Sigmoid colon (tissue), 7 donors: ENCODE results near the gene NCOA7. TPM values are rescaled to one million over a fixed set of nuclear protein-coding genes. Genes with fewer than 3 reads are reported as not detected.

Source experiments
- DNase-seq: peaks from one replicate; pipeline ENCODE4 v3.0.0-alpha.2; 2019
- H3K27ac ChIP-seq, 4 donors: fragments of 200-600 bp; sonication (generic); one replicate each; pipeline ENCODE4 v1.5.1; 2016 to 2019; ENCODE audit warnings: mild to moderate bottlenecking in 1 of 4
- H3K27me3 ChIP-seq, 3 donors: fragments of 200-600 bp; sonication (generic); one replicate each; pipeline ENCODE4 v1.5.1; 2019; ENCODE audit warnings: mild to moderate bottlenecking in 1 of 3
- H3K36me3 ChIP-seq, 4 donors: fragments of 200-600 bp; sonication (generic); one replicate each; pipeline ENCODE4 v1.5.1; 2016 to 2019
- H3K4me1 ChIP-seq, 4 donors: fragments of 200-600 bp; sonication (generic); one replicate each; pipeline ENCODE4 v1.5.1; 2017 to 2019
- H3K4me3 ChIP-seq, 4 donors: fragments of 200-600 bp; sonication (generic); one replicate each; pipeline ENCODE4 v1.5.1; 2017 to 2019; ENCODE audit warnings: mild to moderate bottlenecking in 2 of 4, moderate library complexity in 1 of 4
- H3K9me3 ChIP-seq, 4 donors: fragments of 200-600 bp in 3 of 4; sonication (generic) in 3 of 4; one replicate each; pipeline versions ENCODE4 v1.5.1 to v1.6.1; 2013 to 2019
- EP300 ChIP-seq, 4 donors: sonication (generic); formaldehyde crosslinking; IDR thresholded peaks; one replicate each; pipeline ENCODE4 v1.6.1; 2017; ENCODE audit warnings: antibody characterized with exemption in 4 of 4
- POLR2A ChIP-seq, 2 donors: fragments of 450-650 bp; IDR thresholded peaks; one replicate each; pipeline ENCODE4 v1.6.1; 2016; ENCODE audit warnings: antibody characterized with exemption in 2 of 2, mild to moderate bottlenecking in 2 of 2, moderate library complexity in 2 of 2
- POLR2AphosphoS5 ChIP-seq, 4 donors: sonication (generic); formaldehyde crosslinking; IDR thresholded peaks; one replicate each; pipeline ENCODE4 v1.6.1; 2017; ENCODE audit warnings: antibody characterized with exemption in 4 of 4
- WGBS, 2 donors: extraction: QIAGEN DNeasy Blood & Tissue Kit; methylation state at CpG; one replicate each; pipeline ENCODE4 v1.1.7; 2013; 5-methylcytosine and 5-hydroxymethylcytosine counted together
- intact Hi-C: fragments of 100-400 bp; cut with DNase I; formaldehyde crosslinking; loops from one replicate; pipeline ENCODE4 v1.15.1; 2023
- polyA plus RNA-seq, 3 donors: library from polyadenylated mRNA; stranded (reverse); fragments of 200-250 nt; gene quantifications; one replicate each; pipeline ENCODE4 v1.2.3, GENCODE V29; 2013
- total RNA-seq, 4 donors: library from RNA; depleted of rRNA; stranded (reverse); fragments of >200 nt; gene quantifications; one replicate each; pipeline ENCODE4 v1.1.0, GENCODE V29; 2016
- TF ChIP-seq, protein P1 (sequence below), 4 experiments: fragments of 450-650 bp in 3 of 4; fragments of 200-600 bp in 1 of 4; IDR thresholded peaks; one replicate each; pipeline ENCODE4 v1.5.1; 2016 to 2019; ENCODE audit warnings: antibody characterized with exemption in 4 of 4, mild to moderate bottlenecking in 3 of 4, moderate library complexity in 2 of 4
- donor health status: healthy with polysubstance abuse.
- donor health status: Bipolar disorder and iron deficiency.
- donor health status: healthy.

The NCOA7 gene
- total and polyA plus RNA-seq, 7 donors = 15.6 to 48.3 (median 27.5) TPM

DNA sequence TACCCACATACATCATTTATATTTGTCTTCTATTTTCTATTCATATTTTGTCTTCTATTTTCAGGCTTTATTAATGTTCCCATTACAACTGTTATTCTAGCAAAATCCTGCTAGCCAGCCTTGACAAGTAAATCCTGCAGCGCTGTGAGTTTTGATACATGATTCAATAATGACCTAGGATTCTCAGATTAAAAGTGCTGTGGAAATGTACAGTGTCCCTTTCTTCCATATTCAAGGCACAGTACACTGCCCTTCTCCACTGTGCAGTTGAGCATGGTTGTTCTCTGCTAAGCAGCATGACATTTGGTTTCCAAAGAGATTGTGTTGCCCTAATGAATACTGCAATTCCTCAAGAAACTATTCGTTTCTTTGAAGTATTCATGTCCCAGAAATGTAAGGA is 47.2 kb upstream of the NCOA7 start:
- no peak for DNase-seq
- Histone ChIP-seq H3K4me3 (no peak overlapping the region), H3K9me3 (no peaks in the 10 kb centered on the region), H3K27me3 (peaks cover 0 to 23% (median 0%) of the 10 kb centered on the region in 3 donors), H3K36me3 (no peaks in the 10 kb centered on the region), H3K27ac (no peak overlapping the region), H3K4me1 (peaks cover 0 to 16% (median 9%) of the 10 kb centered on the region in 4 donors)
- TF ChIP-seq POLR2A (IDR thresholded peaks at IDR 0.05) = no peak
- TF ChIP-seq, protein P1, sequence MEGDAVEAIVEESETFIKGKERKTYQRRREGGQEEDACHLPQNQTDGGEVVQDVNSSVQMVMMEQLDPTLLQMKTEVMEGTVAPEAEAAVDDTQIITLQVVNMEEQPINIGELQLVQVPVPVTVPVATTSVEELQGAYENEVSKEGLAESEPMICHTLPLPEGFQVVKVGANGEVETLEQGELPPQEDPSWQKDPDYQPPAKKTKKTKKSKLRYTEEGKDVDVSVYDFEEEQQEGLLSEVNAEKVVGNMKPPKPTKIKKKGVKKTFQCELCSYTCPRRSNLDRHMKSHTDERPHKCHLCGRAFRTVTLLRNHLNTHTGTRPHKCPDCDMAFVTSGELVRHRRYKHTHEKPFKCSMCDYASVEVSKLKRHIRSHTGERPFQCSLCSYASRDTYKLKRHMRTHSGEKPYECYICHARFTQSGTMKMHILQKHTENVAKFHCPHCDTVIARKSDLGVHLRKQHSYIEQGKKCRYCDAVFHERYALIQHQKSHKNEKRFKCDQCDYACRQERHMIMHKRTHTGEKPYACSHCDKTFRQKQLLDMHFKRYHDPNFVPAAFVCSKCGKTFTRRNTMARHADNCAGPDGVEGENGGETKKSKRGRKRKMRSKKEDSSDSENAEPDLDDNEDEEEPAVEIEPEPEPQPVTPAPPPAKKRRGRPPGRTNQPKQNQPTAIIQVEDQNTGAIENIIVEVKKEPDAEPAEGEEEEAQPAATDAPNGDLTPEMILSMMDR (IDR thresholded peaks at IDR 0.05) = no peak
- no peak for TF ChIP-seq POLR2AphosphoS5 (IDR thresholded peaks at IDR 0.05)
- no peak for TF ChIP-seq EP300 (IDR thresholded peaks at IDR 0.05)
- intact Hi-C loops = loop anchor here (10.0 kb wide), 1 partner anchor 589 kb away; the partner anchor contains the start of gene TPD52L1
- WGBS, 2 donors = 80 to 90% methylated on average over 2 of the region's 2 CpGs

DNA sequence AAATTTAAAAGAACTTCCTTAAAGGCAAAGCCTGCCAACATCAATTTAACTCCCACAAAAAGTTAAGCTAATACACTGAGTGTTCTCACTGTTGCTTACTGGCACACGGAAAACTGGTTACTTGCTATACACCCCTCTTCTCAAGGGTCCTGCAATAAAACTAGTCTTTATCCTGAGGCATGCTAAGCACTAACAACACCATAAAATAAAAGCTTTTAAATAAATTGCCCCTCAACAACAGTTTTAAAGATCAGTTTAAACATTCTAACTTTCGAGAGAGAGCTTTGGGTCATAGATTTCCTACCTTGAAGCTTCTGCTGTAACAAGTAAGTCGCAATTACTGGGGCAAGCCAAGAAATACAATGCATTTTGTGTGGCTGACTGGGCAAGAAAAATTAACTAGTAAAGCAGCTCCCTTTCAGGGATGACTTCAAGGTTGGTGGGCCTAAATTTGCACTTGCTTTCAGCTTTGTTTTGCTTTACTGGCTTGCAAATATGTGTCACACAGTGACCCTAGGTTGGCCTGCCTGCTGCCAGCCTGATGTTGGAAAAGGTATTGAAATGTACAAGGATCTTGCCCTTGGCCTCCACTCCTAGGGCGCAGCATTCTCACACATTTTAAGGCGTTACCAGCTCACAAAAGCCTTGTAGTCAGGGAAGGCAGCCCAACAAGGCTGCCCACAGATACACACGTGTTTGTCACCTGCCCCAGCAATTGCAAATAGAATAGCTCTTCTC is 45.3 kb upstream of the NCOA7 start:
- Histone ChIP-seq H3K36me3 (no peaks in the 10 kb centered on the region), H3K27ac (peak overlapping the region in 3 of 4 donors; percentile 19 to 89 (median 89)), H3K9me3 (no peaks in the 10 kb centered on the region), H3K4me3 (no peak overlapping the region), H3K27me3 (peaks cover 0 to 38% (median 0%) of the 10 kb centered on the region in 3 donors), H3K4me1 (peaks cover 0 to 28% (median 18%) of the 10 kb centered on the region in 4 donors)
- WGBS, 2 donors = 59 to 86% methylated on average over 6 of the region's 6 CpGs
- intact Hi-C loops = loop anchor here (5.0 to 10.0 kb wide), 2 partner anchors 383 to 591 kb away; partner anchors contain the start of gene TPD52L1
- no peak for DNase-seq
- no peak for TF ChIP-seq POLR2AphosphoS5 (IDR thresholded peaks at IDR 0.05)
- TF ChIP-seq, protein P1 (IDR thresholded peaks at IDR 0.05) = no peak
- no peak for TF ChIP-seq EP300 (IDR thresholded peaks at IDR 0.05)
- no peak for TF ChIP-seq POLR2A (IDR thresholded peaks at IDR 0.05)

DNA sequence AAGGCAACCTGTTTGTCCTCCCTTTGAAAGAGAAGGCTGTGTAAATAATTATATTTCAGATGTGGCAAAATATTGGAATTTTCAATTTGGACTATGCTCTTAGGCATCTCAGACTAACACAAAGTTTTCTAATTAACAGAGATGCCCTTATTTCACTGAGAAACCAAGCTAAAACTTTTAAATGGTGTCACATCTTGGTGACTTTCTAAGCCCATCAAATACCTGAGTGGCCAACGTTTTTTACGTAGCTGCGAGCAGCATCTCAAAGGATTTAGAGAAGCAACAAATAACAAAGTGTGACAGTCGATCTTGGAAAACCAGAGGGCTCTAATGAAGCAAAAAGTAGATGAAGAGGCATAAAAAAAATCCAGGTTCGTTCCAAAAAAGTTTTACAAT is 44.7 kb upstream of the NCOA7 start:
- peak overlapping the region; percentile 86 to 89 (median 88) for H3K27ac ChIP-seq
- H3K4me3 ChIP-seq = peak overlapping the region in 3 of 4 donors; percentile 69 to 74 (median 72)
- H3K27me3 ChIP-seq = peaks cover 0 to 39% (median 0%) of the 10 kb centered on the region in 3 donors
- no peaks in the 10 kb centered on the region for H3K36me3 ChIP-seq
- peaks cover 0 to 33% (median 21%) of the 10 kb centered on the region in 4 donors for H3K4me1 ChIP-seq
- no peaks in the 10 kb centered on the region for H3K9me3 ChIP-seq
- no peak for TF ChIP-seq POLR2A (IDR thresholded peaks at IDR 0.05)
- TF ChIP-seq, protein P1 (IDR thresholded peaks at IDR 0.05) = no peak
- TF ChIP-seq EP300 (IDR thresholded peaks at IDR 0.05) = no peak
- no peak for TF ChIP-seq POLR2AphosphoS5 (IDR thresholded peaks at IDR 0.05)
- intact Hi-C loops = loop anchor here (5.0 to 10.0 kb wide), 2 partner anchors 384 to 591 kb away; partner anchors contain the start of gene TPD52L1
- WGBS, 2 donors = 55 to 67% methylated on average over 5 of the region's 5 CpGs
- DNase-seq = no peak

DNA sequence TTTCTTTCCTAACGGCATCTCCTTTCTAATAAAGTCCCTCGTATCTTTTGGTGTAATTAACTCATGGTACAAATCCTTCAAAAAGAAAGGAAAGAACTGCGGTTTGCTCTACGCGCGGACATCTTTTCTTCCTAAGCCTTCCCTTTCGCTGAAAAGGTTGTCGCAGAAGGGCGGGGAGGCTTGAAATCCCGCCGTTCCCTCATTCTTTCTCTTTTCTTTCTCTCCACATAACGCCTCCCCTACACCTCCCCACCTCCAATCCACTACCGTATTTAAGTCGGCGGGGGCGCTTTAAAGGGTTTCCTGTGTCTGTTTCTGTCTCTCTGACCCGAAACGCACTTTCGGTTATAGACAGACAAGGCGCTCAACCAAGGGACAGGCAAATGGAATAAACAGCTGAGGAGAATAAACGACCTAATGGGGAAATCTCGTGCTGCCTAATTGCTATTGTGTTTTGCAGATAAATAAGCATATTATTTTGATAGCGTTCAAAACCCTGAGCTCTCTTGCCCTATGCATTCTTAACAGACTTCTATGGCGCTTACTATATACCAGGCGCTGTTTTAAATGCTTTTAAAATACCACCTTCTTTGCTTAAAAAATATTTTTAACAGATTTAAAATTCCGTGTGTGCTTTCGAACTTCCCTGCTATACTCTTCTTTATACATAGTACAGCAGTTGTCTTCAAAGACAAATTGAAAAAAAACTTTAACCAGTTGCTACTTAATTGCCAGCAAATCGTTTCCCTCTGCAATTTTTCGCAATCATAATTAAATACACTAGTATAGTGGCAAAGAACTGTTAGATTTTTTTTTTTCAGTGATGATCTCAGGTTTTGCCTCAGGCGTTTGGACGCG is 43.8 kb upstream of the NCOA7 start:
- peak overlapping the region; percentile 53 to 74 (median 70) for H3K4me3 ChIP-seq
- DNase-seq = peak; percentile 75
- H3K36me3 ChIP-seq = no peaks in the 10 kb centered on the region
- no peaks in the 10 kb centered on the region for H3K9me3 ChIP-seq
- H3K27me3 ChIP-seq = peaks cover 0 to 44% (median 0%) of the 10 kb centered on the region in 3 donors
- 2 to 3% methylated on average over 32 of the region's 32 CpGs for WGBS, 2 donors
- peak overlapping the region; percentile 86 to 89 (median 88) for H3K27ac ChIP-seq
- peaks cover 0 to 33% (median 21%) of the 10 kb centered on the region in 4 donors for H3K4me1 ChIP-seq
- TF ChIP-seq, protein P1 (IDR thresholded peaks at IDR 0.05) = no peak
- peak in 1 of 4 donors; percentile 43 for TF ChIP-seq POLR2AphosphoS5 (IDR thresholded peaks at IDR 0.05)
- intact Hi-C loops = loop anchor here (5.0 to 10.0 kb wide), 2 partner anchors 385 to 592 kb away; partner anchors contain the start of gene TPD52L1
